ENCODE measurements around the gene MRAP.
"Not testable (repeated sequence)": the region's sequence is repeated elsewhere in the genome, so short reads cannot be mapped to it uniquely, and the experiment has no call there.

MRAP gene

GRCh38 chr21:32307706-32308105, 9.1 kb downstream of the MRAP start:
- intact Hi-C loops (cut with micrococcal nuclease), result no loop called here
- H3K4me3 Mint-ChIP-seq, result no peak overlapping the region
- no peaks in the 10 kb centered on the region for H3K27me3 Mint-ChIP-seq
- peaks cover 40% of the 10 kb centered on the region for H3K36me3 Mint-ChIP-seq (ENCODE audit: low read depth)
- H3K9me3 Mint-ChIP-seq, result no peaks in the 10 kb centered on the region
- no peak overlapping the region for H3K27ac Mint-ChIP-seq
- no peaks in the 10 kb centered on the region for H3K4me1 Mint-ChIP-seq (ENCODE audit: low read depth)

GRCh38 chr21:32308696-32309095, 10.0 kb downstream of the MRAP start:
- H3K27me3 Mint-ChIP-seq, result no peaks in the 10 kb centered on the region
- H3K27ac Mint-ChIP-seq, result no peak overlapping the region
- H3K9me3 Mint-ChIP-seq, result no peaks in the 10 kb centered on the region
- no peaks in the 10 kb centered on the region for H3K4me1 Mint-ChIP-seq (ENCODE audit: low read depth)
- intact Hi-C loops (cut with micrococcal nuclease), result no loop called here
- H3K4me3 Mint-ChIP-seq, result no peak overlapping the region
- H3K36me3 Mint-ChIP-seq (ENCODE audit: low read depth), result peaks cover 49% of the 10 kb centered on the region

- Mint-ChIP-seq H3K9me3 (no peaks in the 10 kb centered on the region), H3K36me3 (ENCODE audit: low read depth) (peaks cover 59% of the 10 kb centered on the region), H3K4me3 (no peak overlapping the region), H3K4me1 (ENCODE audit: low read depth) (no peaks in the 10 kb centered on the region), H3K27me3 (no peaks in the 10 kb centered on the region), H3K27ac (no peak overlapping the region)
- intact Hi-C loops (cut with micrococcal nuclease), result no loop called here
Observed at GRCh38 chr21:32309906-32310460, 11.3 kb downstream of the MRAP start.

GRCh38 chr21:32310976-32311375, 12.3 kb downstream of the MRAP start:
- H3K27ac Mint-ChIP-seq; H3K4me3 Mint-ChIP-seq; H3K27me3 Mint-ChIP-seq; intact Hi-C loops (cut with micrococcal nuclease); H3K9me3 Mint-ChIP-seq; H3K4me1 Mint-ChIP-seq (ENCODE audit: low read depth): not testable (repeated sequence)
- peaks cover 66% of the 10 kb centered on the region for H3K36me3 Mint-ChIP-seq (ENCODE audit: low read depth)

- H3K4me3 Mint-ChIP-seq, result no peak overlapping the region
- H3K4me1 Mint-ChIP-seq (ENCODE audit: low read depth), result no peaks in the 10 kb centered on the region
- peaks cover 69% of the 10 kb centered on the region for H3K36me3 Mint-ChIP-seq (ENCODE audit: low read depth)
- no peaks in the 10 kb centered on the region for H3K9me3 Mint-ChIP-seq
- no peaks in the 10 kb centered on the region for H3K27me3 Mint-ChIP-seq
- no peak overlapping the region for H3K27ac Mint-ChIP-seq
- intact Hi-C loops (cut with micrococcal nuclease), result no loop called here
Observed at GRCh38 chr21:32311621-32312020, 13.0 kb downstream of the MRAP start.

- no peaks in the 10 kb centered on the region for H3K27me3 Mint-ChIP-seq
- peaks cover 71% of the 10 kb centered on the region for H3K36me3 Mint-ChIP-seq (ENCODE audit: low read depth)
- H3K4me3 Mint-ChIP-seq, result no peak overlapping the region
- intact Hi-C loops (cut with micrococcal nuclease), result no loop called here
- no peaks in the 10 kb centered on the region for H3K4me1 Mint-ChIP-seq (ENCODE audit: low read depth)
- no peaks in the 10 kb centered on the region for H3K9me3 Mint-ChIP-seq
- H3K27ac Mint-ChIP-seq, result no peak overlapping the region
Observed at GRCh38 chr21:32312326-32312725, 13.7 kb downstream of the MRAP start.

GRCh38 chr21:32312976-32313375, 14.3 kb downstream of the MRAP start:
- Mint-ChIP-seq H3K4me1 (ENCODE audit: low read depth) (no peaks in the 10 kb centered on the region), H3K9me3 (no peaks in the 10 kb centered on the region), H3K27me3 (no peaks in the 10 kb centered on the region), H3K27ac (no peak overlapping the region), H3K36me3 (ENCODE audit: low read depth) (peaks cover 76% of the 10 kb centered on the region), H3K4me3 (no peak overlapping the region)
- intact Hi-C loops (cut with micrococcal nuclease), result no loop called here

GRCh38 chr21:32314806-32315205, 16.2 kb downstream of the MRAP start:
- Mint-ChIP-seq H3K27me3 (no peaks in the 10 kb centered on the region), H3K4me3 (no peak overlapping the region), H3K36me3 (ENCODE audit: low read depth) (peaks cover 83% of the 10 kb centered on the region), H3K27ac (no peak overlapping the region), H3K9me3 (no peaks in the 10 kb centered on the region), H3K4me1 (ENCODE audit: low read depth) (no peaks in the 10 kb centered on the region)
- intact Hi-C loops (cut with micrococcal nuclease), result no loop called here

GRCh38 chr21:32315511-32316281, 17.0 kb downstream of the MRAP start:
- Mint-ChIP-seq H3K4me1 (ENCODE audit: low read depth) (no peaks in the 10 kb centered on the region), H3K9me3 (no peaks in the 10 kb centered on the region), H3K27me3 (no peaks in the 10 kb centered on the region), H3K27ac (no peak overlapping the region), H3K4me3 (no peak overlapping the region), H3K36me3 (ENCODE audit: low read depth) (peaks cover 92% of the 10 kb centered on the region)
- intact Hi-C loops (cut with micrococcal nuclease), result no loop called here

- H3K27me3 Mint-ChIP-seq, result no peaks in the 10 kb centered on the region
- no peaks in the 10 kb centered on the region for H3K4me1 Mint-ChIP-seq (ENCODE audit: low read depth)
- intact Hi-C loops (cut with micrococcal nuclease), result no loop called here
- H3K36me3 Mint-ChIP-seq (ENCODE audit: low read depth), result peaks cover 93% of the 10 kb centered on the region
- no peak overlapping the region for H3K4me3 Mint-ChIP-seq
- H3K27ac Mint-ChIP-seq, result no peak overlapping the region
- no peaks in the 10 kb centered on the region for H3K9me3 Mint-ChIP-seq
Observed at GRCh38 chr21:32316361-32317215, 17.9 kb downstream of the MRAP start.

- intact Hi-C loops (cut with micrococcal nuclease), result no loop called here
- no peaks in the 10 kb centered on the region for H3K9me3 Mint-ChIP-seq
- no peaks in the 10 kb centered on the region for H3K4me1 Mint-ChIP-seq (ENCODE audit: low read depth)
- no peaks in the 10 kb centered on the region for H3K27me3 Mint-ChIP-seq
- H3K27ac Mint-ChIP-seq, result no peak overlapping the region
- no peak overlapping the region for H3K4me3 Mint-ChIP-seq
- H3K36me3 Mint-ChIP-seq (ENCODE audit: low read depth), result peaks cover 93% of the 10 kb centered on the region
Observed at GRCh38 chr21:32317726-32318125, 19.1 kb downstream of the MRAP start.

GRCh38 chr21:32319012-32319411, 20.4 kb downstream of the MRAP start:
- no peak overlapping the region for H3K27ac Mint-ChIP-seq
- H3K36me3 Mint-ChIP-seq (ENCODE audit: low read depth), result peaks cover 97% of the 10 kb centered on the region
- no peaks in the 10 kb centered on the region for H3K4me1 Mint-ChIP-seq (ENCODE audit: low read depth)
- no peaks in the 10 kb centered on the region for H3K9me3 Mint-ChIP-seq
- H3K4me3 Mint-ChIP-seq, result no peak overlapping the region
- intact Hi-C loops (cut with micrococcal nuclease), result no loop called here
- no peaks in the 10 kb centered on the region for H3K27me3 Mint-ChIP-seq

GRCh38 chr21:32320059-32320458, 21.4 kb downstream of the MRAP start:
- no peaks in the 10 kb centered on the region for H3K27me3 Mint-ChIP-seq
- H3K4me3 Mint-ChIP-seq, result no peak overlapping the region
- peaks cover 98% of the 10 kb centered on the region for H3K36me3 Mint-ChIP-seq (ENCODE audit: low read depth)
- H3K4me1 Mint-ChIP-seq (ENCODE audit: low read depth), result no peaks in the 10 kb centered on the region
- H3K9me3 Mint-ChIP-seq, result no peaks in the 10 kb centered on the region
- no peak overlapping the region for H3K27ac Mint-ChIP-seq
- intact Hi-C loops (cut with micrococcal nuclease), result no loop called here

GRCh38 chr21:32320726-32321125, 22.1 kb downstream of the MRAP start:
- intact Hi-C loops (cut with micrococcal nuclease), result no loop called here
- Mint-ChIP-seq H3K27ac (no peak overlapping the region), H3K4me3 (no peak overlapping the region), H3K4me1 (ENCODE audit: low read depth) (no peaks in the 10 kb centered on the region), H3K9me3 (no peaks in the 10 kb centered on the region), H3K36me3 (ENCODE audit: low read depth) (peaks cover 100% of the 10 kb centered on the region), H3K27me3 (no peaks in the 10 kb centered on the region)

All from dendritic cell treated with granulocyte-macrophage colony-stimulating factor and Interleukin-4, amounts not matched to agents 40 ng/mL and 50 ng/mL, for 4 days (primary cell).